ENCODE results near the gene POLR1F.
A peak's percentile ranks its signal among the peaks of the same experiment; 100 is the strongest.

Gene POLR1F

GRCh38 chr7:19681596-19681995 is 27.2 kb downstream of the POLR1F start:
- FAIRE-seq (no peak), DNase-seq (ENCODE audit: extremely low spot score, insufficient read length, low read depth) (no peak)

- DNase-seq (ENCODE audit: extremely low spot score, insufficient read length, low read depth) (no peak), FAIRE-seq (peak; percentile 44)
Measured at GRCh38 chr7:19677180-19677579, 31.7 kb downstream of the POLR1F start.

DNA sequence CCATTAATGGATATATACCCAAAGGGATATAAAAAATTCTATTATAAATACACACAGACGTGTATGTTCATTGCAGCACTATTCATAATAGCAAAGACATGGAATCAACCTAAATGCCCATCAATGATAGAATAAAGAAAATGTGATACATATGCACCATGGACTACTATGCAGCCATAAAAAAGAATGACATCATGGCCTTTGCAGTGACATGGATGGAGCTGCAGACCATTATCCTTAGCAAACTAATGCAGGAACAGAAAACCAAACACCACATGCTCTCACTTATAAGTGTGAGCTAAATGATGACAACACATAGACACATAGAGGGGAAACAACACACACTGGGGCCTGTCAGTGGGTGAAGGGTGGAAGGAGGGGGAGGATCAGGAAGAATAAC is 33.0 kb downstream of the POLR1F start:
- DNase-seq (ENCODE audit: extremely low spot score, insufficient read length, low read depth): no peak
- FAIRE-seq: no peak

GRCh38 chr7:19674266-19674960 is 34.4 kb downstream of the POLR1F start:
- FAIRE-seq (no peak), DNase-seq (ENCODE audit: extremely low spot score, insufficient read length, low read depth) (no peak)

DNA sequence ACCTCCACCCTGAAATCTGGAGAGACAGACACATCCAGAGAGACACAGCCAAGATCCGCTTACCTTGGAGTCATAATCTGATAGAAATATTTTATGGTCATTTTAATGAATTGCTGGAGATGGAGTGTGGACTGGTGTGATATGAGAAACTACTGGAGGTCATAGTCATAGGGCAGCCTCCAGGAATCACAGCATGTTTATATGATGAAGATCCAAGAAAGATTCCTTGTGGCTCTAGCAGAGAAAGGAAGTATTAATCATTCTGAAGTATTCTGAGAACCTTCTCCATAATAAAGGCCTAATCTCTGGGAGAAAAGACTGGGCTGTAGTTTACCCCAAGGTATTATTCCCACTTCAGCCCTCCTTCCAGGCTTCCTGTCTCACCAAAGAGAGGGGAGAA is 38.0 kb downstream of the POLR1F start:
- DNase-seq (ENCODE audit: extremely low spot score, insufficient read length, low read depth) (no peak), FAIRE-seq (no peak)

DNA sequence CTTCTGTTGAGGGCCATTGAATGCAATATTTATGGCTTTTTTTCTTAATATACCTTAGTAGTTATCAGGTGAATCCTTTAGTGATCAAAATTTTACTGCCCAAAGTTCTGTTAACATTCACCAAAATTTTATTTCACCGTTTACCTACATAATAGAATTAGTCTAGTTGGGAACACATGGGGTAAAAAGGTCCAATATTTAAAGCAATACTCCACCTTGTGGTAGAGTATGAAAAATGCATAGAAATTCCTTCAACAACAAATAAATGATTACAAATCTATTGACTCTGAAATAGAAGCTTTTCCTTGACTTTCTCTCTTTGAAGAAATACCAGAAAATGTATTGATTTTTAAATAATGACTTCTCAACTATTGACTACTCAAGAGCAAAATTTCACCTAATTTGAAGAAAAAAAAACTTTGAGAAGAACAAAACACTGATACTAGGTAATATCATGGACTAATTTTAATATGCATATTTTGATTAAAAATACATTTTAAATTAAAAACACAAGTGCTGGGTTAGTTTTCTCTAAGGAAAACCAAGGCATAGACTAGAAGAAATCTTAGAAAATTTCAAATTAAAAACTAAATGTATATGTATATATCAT is 43.3 kb downstream of the POLR1F start:
- DNase-seq (ENCODE audit: extremely low spot score, insufficient read length, low read depth) (peak; percentile 11), FAIRE-seq (peak; percentile 74)

GRCh38 chr7:19663816-19664462 is 44.9 kb downstream of the POLR1F start:
- peak; percentile 7 for DNase-seq (ENCODE audit: extremely low spot score, insufficient read length, low read depth)
- peak; percentile 78 for FAIRE-seq

DNA sequence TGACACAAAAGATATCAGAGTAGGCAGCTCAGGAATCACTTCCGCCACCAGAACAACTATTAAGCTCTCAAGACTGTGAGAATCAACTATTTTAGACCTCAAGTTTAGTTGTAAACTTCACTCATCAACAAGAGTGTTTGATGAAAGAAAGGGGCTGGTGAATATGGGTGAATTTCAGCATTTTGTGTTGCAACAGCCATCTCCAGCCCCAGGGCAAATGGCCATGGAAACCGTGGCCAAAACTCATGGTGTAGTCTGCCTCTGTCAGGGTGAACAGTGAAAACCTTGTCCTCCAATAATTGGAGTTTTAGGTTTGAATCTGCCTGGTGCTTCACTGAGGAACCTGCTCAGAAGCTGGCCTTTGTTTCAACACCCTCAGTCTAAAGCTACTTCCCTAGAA is 60.0 kb downstream of the POLR1F start:
- FAIRE-seq: no peak
- no peak for DNase-seq (ENCODE audit: extremely low spot score, insufficient read length, low read depth)
